Measurements from ENCODE around the gene TMX1. TPM values are rescaled to one million over a fixed set of nuclear protein-coding genes. Genes with fewer than 3 reads are reported as not detected.

TMX1 gene
- total and polyA plus RNA-seq, 2 of the 8 experiments (the other 6 are each of a cell fraction or from before 2014, with no cell fraction given) = 26.6 to 84.0 TPM

DNA sequence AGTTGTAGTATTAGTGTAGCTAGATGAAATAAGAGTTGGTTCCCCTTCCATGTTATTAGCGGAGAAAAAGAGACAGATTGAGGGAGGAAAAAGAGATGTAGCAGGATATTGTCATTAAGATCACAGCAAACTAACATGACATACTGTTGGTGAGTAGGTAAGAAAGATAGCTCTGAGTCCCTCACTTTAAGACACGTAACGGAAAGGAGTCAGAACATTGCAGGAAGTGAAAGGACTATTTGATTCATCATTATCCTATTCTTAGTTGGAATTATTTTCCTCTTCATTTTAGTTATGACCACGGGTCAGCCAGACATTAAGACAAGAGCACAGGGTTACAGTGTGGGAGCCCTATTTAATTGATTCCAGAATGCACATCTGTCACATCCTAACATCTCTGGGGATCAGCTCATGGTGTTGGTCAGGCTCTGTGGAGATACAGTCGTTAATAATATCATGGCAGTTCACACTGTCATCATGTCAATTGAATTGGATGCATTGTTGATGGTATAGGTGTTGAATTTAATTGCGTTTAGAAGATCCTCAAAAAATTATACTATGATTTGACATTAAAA lies 55.0 kb downstream of the TMX1 start (continued):
- TF ChIP-seq, protein P1, sequence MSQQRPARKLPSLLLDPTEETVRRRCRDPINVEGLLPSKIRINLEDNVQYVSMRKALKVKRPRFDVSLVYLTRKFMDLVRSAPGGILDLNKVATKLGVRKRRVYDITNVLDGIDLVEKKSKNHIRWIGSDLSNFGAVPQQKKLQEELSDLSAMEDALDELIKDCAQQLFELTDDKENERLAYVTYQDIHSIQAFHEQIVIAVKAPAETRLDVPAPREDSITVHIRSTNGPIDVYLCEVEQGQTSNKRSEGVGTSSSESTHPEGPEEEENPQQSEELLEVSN (IDR thresholded peaks at IDR 0.05) = no peak
- TF ChIP-seq SIRT6 (IDR thresholded peaks at IDR 0.05; ENCODE audit: low read length) (no peak), NANOG (IDR thresholded peaks at IDR 0.05; ENCODE audit: insufficient read depth, low read depth, low read length, poor library complexity, severe bottlenecking) (no peak), GABPA (IDR thresholded peaks at IDR 0.05; ENCODE audit: borderline replicate concordance, insufficient read depth, low read length) (no peak), TAF7 (optimal IDR thresholded peaks at IDR 0.05; ENCODE audit: borderline replicate concordance, low read depth, low read length) (no peak)

Measured in H1 (cell line).